ENCODE data around the gene ABCC1.
A peak's percentile ranks its signal among the peaks of the same experiment; 100 is the strongest.

ABCC1 gene

GRCh38 chr16:16045296-16045695 lies 95.9 kb downstream of the ABCC1 start:
- Mint-ChIP-seq H3K27me3 (ENCODE audit: low read depth, poor library complexity) (peaks cover 3% of the 10 kb centered on the region), H3K9me3 (no peaks in the 10 kb centered on the region), H3K4me1 (peaks cover 5% of the 10 kb centered on the region), H3K4me3 (no peak overlapping the region), H3K27ac (peak overlapping the region; percentile 92), H3K36me3 (ENCODE audit: low read depth) (peaks cover 63% of the 10 kb centered on the region)
- TF ChIP-seq, protein P1, sequence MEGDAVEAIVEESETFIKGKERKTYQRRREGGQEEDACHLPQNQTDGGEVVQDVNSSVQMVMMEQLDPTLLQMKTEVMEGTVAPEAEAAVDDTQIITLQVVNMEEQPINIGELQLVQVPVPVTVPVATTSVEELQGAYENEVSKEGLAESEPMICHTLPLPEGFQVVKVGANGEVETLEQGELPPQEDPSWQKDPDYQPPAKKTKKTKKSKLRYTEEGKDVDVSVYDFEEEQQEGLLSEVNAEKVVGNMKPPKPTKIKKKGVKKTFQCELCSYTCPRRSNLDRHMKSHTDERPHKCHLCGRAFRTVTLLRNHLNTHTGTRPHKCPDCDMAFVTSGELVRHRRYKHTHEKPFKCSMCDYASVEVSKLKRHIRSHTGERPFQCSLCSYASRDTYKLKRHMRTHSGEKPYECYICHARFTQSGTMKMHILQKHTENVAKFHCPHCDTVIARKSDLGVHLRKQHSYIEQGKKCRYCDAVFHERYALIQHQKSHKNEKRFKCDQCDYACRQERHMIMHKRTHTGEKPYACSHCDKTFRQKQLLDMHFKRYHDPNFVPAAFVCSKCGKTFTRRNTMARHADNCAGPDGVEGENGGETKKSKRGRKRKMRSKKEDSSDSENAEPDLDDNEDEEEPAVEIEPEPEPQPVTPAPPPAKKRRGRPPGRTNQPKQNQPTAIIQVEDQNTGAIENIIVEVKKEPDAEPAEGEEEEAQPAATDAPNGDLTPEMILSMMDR (IDR thresholded peaks at IDR 0.05) = no peak
- DNase-seq = no peak

DNA sequence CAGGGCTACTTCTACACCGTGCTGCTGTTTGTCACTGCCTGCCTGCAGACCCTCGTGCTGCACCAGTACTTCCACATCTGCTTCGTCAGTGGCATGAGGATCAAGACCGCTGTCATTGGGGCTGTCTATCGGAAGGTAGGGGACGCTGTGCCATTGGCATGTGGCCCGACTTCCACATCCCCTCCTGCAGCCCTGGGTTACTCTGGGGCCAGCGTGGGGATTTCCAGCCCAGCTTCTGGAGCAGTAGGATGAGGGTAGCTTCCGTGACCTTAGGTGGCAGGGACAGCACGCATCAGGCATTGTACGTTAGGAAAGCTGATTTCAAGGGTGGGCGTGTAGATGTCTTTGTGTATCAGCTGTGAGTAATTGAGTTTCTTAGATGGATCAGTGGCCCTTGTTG lies 96.5 kb downstream of the ABCC1 start:
- Mint-ChIP-seq H3K9me3 (no peaks in the 10 kb centered on the region), H3K4me3 (no peak overlapping the region), H3K4me1 (peaks cover 5% of the 10 kb centered on the region), H3K27me3 (ENCODE audit: low read depth, poor library complexity) (peaks cover 3% of the 10 kb centered on the region), H3K36me3 (ENCODE audit: low read depth) (peaks cover 67% of the 10 kb centered on the region), H3K27ac (no peak overlapping the region)
- TF ChIP-seq, protein P1 (IDR thresholded peaks at IDR 0.05) = peak; percentile 21
- DNase-seq = peak; percentile 27

DNA sequence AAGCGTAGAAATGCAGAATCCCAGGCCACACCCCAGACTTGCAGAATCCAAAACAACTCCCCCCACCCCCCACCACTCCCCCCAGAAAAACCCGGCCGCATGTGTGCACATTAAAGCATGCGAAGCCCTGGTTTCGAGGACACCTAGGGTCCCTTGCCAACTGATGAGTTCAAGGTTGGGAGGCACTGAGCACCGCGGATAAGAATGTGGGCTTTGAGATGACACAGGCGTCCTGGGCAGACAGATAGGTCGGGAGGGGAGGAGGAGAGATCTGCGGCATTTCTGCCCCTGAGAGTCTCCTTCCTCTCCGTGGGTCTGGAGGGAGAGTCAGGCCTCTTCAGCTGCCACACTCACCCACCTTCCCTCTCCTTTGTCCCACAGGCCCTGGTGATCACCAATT lies 98.3 kb downstream of the ABCC1 start:
- H3K4me1 Mint-ChIP-seq = peaks cover 5% of the 10 kb centered on the region

DNA sequence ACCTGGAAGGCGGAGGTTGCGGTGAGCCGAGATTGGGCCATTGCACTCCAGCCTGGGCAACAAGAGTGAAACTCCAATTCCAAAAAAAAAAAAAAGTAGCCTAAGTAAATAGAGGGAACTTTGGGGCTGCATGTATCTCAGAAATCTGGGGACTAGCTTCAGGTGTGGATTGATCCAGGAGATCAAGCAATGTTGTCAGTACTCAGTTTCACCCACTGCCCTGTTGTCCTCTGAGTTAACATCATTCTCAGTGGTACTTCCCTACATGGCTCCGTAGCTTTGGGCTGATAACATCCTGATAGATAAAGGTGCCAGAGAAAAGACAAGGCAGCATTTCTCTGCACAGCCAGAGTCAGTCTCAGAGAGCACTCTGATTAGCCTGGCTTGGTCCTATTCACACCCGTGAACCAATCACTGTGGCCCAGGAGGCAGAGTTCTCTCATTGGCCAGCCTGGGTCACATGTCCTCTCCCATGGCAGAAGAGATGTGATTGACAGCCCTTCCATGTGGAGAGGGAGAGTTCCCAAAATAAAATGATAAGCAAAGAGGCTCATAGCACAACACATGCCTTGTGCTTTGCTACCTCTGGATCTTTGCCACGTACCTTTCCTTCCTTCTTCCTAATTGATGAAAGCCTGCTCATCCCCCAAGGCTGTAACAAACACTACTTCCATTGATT lies 99.6 kb downstream of the ABCC1 start:
- H3K27me3 Mint-ChIP-seq (ENCODE audit: low read depth, poor library complexity) = peaks cover 3% of the 10 kb centered on the region

More for the DNA sequence above, 98.3 kb downstream of the ABCC1 start:
- Mint-ChIP-seq H3K4me3 (no peak overlapping the region), H3K9me3 (no peaks in the 10 kb centered on the region), H3K27me3 (ENCODE audit: low read depth, poor library complexity) (peaks cover 3% of the 10 kb centered on the region), H3K36me3 (ENCODE audit: low read depth) (peaks cover 71% of the 10 kb centered on the region), H3K27ac (peak overlapping the region; percentile 87)
- TF ChIP-seq, protein P1 (IDR thresholded peaks at IDR 0.05) = no peak
- DNase-seq = no peak

DNA sequence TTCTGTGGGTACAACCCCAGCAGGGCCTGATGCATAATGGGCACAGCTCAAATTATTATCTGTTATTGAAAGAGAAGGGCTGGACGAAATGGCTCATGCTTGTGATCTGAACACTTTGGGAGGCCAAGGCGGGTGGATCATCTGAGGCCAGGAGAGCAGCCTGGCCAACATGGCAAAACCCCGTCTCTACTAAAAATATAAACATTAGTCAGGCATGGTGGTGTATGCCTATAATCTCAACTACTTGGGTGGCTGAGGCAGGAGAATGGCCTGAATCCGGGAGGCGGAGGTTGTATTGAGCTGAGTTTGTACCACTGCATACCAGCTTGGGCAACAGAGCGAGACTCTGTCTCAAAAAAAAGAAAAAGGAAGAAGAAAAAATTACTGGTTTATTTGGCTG lies 100.7 kb downstream of the ABCC1 start:
- Mint-ChIP-seq H3K27me3 (ENCODE audit: low read depth, poor library complexity) (peaks cover 3% of the 10 kb centered on the region), H3K27ac (no peak overlapping the region), H3K9me3 (no peaks in the 10 kb centered on the region), H3K36me3 (ENCODE audit: low read depth) (peaks cover 69% of the 10 kb centered on the region), H3K4me1 (peaks cover 5% of the 10 kb centered on the region), H3K4me3 (no peak overlapping the region)
- no peak for DNase-seq
- TF ChIP-seq, protein P1 (IDR thresholded peaks at IDR 0.05) = no peak

More for the DNA sequence above, 99.6 kb downstream of the ABCC1 start:
- no peaks in the 10 kb centered on the region for H3K9me3 Mint-ChIP-seq
- H3K27ac Mint-ChIP-seq = no peak overlapping the region
- no peak overlapping the region for H3K4me3 Mint-ChIP-seq
- peaks cover 71% of the 10 kb centered on the region for H3K36me3 Mint-ChIP-seq (ENCODE audit: low read depth)
- peaks cover 5% of the 10 kb centered on the region for H3K4me1 Mint-ChIP-seq
- DNase-seq = no peak
- TF ChIP-seq, protein P1 (IDR thresholded peaks at IDR 0.05) = no peak

DNA sequence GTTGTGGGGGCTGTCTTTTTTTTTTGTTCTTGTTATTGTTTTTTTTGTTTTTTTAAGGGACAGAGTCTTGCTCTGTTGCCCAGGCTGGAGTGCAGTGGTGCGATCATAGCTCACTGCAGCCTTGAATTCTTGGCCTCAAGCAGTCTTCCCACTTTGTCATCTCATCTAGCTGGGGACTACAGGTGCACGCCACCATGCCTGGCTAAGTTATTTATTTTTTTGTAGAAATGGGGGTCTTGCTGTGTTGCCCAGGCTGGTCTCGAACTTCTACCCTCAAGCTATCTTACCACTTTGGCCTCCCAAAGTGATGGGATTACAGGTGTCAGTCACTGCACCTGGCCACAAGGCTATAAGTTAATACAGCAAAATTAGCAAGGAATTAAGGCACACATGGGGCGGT lies 101.7 kb downstream of the ABCC1 start:
- DNase-seq = no peak
- TF ChIP-seq, protein P1 (IDR thresholded peaks at IDR 0.05) = no peak
- peaks cover 3% of the 10 kb centered on the region for H3K27me3 Mint-ChIP-seq (ENCODE audit: low read depth, poor library complexity)
- peaks cover 68% of the 10 kb centered on the region for H3K36me3 Mint-ChIP-seq (ENCODE audit: low read depth)
- H3K9me3 Mint-ChIP-seq = no peaks in the 10 kb centered on the region
- H3K27ac Mint-ChIP-seq = no peak overlapping the region
- no peak overlapping the region for H3K4me3 Mint-ChIP-seq
- no peaks in the 10 kb centered on the region for H3K4me1 Mint-ChIP-seq

Data from nephron progenitor cell (in vitro differentiated cells).